ENCODE measurements around the gene ALDH1A1.

GRCh38 chr9:72951520-72952380, 1.1 kb downstream of the ALDH1A1 start:
- TF ChIP-seq CTCF (IDR thresholded peaks at IDR 0.05; ENCODE audit: low read length) (no peak), EZH2 (optimal IDR thresholded peaks at IDR 0.05; ENCODE audit: low read depth, low read length) (no peak), EZH2phosphoT487 (IDR thresholded peaks at IDR 0.05; ENCODE audit: low read length) (no peak)
